HG03060 (cell line): ENCODE results near the gene GDF7.

Experiments
- ATAC-seq: cut with Tn5 transposase; IDR thresholded peaks from one replicate; pipeline ENCODE4 v1.9.1; 2021; ENCODE audit warnings: low read depth, moderate number of reproducible peaks; ENCODE audit not compliant: unreplicated experiment

GDF7 gene

GRCh38 chr2:20627712-20628380 is 39.1 kb upstream of the GDF7 start:
- ATAC-seq = no peak

- no peak for ATAC-seq
Measured at GRCh38 chr2:20629181-20629580, 37.8 kb upstream of the GDF7 start.

GRCh38 chr2:20629581-20630171 is 37.3 kb upstream of the GDF7 start:
- ATAC-seq = no peak

DNA sequence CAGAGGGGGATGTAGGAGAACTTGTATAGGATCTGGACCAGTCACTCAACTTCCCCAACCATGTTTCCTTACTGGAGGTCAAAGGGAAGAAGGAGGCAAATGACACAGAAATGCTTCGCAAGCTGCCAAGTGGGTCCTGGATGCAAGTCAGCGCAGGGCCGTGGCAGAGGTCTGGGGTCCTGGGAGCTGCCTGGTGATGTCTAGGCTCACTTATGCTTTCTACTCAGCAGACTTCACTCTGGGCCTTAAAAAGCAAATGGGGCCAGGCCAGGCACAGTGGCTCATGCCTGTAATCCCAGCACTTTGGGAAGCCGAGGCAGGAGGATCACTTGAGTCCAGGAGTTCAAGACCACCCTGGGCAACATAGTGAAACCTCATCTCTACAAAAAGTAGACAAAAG is 36.0 kb upstream of the GDF7 start:
- ATAC-seq = no peak

GRCh38 chr2:20631617-20632307 is 35.2 kb upstream of the GDF7 start:
- no peak for ATAC-seq

DNA sequence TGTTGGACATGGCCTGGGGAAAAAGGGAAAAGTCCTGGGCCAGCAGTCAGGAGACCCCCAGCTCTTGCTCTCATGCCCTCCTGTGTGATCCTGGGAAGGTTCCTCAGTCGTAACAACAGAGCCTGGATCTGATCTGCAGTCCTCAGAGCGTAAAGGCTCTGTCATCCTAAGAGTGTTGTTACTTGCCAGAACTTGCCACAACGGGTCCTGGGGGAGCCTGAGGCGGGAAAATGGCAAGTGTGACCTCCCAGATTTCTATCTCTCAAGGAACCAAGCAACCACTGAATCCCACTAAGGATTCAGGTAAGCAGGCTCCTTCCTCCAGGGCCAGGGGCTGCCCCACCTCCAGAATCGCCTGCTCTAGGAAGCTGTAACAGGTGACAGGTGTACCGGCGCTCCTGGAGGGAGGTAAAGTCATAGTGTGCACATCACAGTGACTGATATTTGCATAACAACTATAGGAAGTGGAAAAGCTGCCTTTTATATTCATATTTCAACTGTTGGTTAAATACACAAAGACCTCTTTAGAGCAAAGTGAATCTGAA is 34.4 kb upstream of the GDF7 start:
- ATAC-seq = no peak

DNA sequence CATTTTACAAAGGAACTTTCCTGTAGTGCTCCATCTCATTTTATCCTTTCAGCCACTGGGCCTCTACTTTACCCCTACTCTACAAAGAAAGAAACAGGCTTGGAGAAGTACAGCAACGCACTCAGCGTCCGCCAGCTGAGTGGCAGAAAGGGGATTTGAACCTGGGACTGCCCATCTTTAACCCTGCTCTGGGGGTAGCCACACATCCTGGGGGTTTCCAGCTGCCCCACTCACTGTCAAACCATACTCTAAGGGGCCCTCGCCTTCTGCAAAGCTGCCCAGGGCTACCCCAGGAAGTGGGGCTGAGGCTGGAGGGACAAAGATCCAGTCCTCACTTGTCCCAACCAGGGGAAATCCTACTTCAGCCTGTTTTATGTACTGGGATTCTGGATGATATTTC is 33.9 kb upstream of the GDF7 start:
- no peak for ATAC-seq

GRCh38 chr2:20633794-20634506 is 33.0 kb upstream of the GDF7 start:
- no peak for ATAC-seq

- ATAC-seq = no peak
Measured at GRCh38 chr2:20634507-20635112, 32.3 kb upstream of the GDF7 start.

DNA sequence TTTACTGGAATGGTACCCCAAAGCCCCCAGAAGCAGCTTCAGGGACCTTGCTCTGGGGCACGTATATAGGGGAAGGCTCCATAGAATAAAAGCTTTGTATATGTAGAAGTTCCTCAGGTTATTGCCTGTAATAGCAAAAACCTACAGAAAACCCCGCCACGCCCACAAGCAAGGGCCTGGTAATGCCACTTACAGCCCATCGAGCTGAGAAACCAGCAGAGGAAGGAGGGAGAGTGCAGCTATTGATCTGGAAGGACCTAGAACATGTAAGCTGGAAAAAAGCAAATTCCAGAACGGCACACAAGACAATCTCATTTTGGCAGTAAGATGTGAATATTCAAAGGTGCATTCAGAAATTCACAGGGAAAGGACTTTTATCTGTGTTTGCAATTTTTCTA is 31.8 kb upstream of the GDF7 start:
- ATAC-seq = no peak

- ATAC-seq = no peak
Measured at GRCh38 chr2:20635675-20636584, 31.0 kb upstream of the GDF7 start.

DNA sequence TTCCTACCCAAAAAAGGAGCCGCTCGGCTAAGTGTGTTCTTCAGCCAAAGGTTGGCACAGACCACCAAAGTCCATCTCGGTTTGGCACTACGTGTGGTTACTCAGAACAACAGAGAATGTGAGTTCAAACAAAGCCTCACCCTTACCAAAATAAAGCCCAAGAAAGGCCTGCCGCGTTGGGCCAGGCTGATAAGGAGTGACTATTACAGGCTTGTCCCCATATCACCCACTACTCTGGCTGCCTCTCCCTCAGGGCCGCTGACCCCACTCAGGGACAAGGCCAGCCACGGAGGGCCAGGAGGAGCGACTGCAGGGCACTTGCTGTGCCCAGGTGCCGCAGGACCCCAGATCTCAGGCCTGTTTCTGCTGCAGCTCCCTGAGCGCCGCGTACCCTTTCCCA is 29.8 kb upstream of the GDF7 start:
- ATAC-seq = no peak

DNA sequence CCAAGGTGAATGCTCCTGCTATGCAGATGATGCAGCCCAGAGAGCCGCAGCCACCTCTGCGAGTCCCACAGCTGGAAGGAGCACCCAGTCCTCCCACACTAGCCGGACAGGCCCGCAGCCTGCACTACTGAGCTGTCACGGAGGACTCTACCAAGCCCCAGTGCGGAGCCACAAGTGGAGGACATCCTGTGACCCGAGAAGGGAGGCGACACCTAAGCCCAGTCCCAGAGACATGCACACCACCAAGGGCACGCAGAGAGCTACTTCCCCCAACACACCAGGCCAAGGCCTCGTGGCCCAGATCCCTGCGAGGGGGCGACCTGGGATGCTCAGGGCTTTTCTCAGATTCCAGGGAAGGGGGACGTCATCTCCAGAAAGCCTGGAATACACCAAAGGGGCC is 28.9 kb upstream of the GDF7 start:
- no peak for ATAC-seq

DNA sequence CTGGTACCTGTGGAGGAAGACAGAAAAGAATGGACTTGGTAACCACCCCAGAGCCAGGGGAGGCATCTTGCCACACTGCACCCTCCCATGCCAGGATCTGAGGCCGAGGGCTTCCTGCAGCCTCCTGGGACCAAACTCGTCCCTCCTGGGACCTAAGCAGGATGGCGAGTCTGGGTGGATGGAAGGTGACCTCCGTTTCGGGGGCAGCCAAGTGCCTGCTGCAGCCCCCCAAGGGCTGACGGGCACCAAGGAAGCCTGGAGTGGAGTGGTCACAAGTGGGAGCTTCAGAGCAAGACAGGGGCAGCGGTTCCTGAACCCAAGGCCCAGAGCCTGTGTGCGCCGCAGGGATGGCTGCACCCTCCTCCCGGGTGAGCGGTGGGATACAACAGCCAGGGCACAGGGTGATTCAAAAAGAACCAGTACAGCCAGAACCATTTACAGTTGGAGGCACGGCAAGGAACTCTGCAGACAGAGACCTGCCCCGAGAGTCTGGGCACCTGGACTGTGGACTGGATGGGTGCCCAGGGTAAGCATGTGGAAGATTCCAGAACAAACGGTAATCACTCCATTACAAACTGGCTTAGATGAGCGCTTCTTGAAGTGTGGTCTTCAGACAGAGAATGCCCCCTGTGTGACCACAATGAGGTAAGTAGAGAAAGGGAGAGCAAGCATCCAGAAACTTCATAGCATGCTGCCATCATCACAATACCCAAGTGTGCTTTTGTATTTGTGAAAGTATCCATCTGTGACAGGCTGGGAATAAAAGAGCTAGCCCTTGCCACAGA is 28.1 kb upstream of the GDF7 start:
- no peak for ATAC-seq

GRCh38 chr2:20640411-20641122 is 26.4 kb upstream of the GDF7 start:
- ATAC-seq = no peak

GRCh38 chr2:20641123-20641985 is 25.6 kb upstream of the GDF7 start:
- no peak for ATAC-seq
